Upper lobe of right lung (tissue), 1 donor: Measurements from ENCODE around the gene FXR1. TPM values are rescaled to one million over a fixed set of nuclear protein-coding genes. Genes with fewer than 3 reads are reported as not detected.
"Not testable (repeated sequence)": the region's sequence is repeated elsewhere in the genome, so short reads cannot be mapped to it uniquely, and the experiment has no call there.

ENCODE experiments used
- ATAC-seq: fragments of 200-7000 bp; cut with Tn5 transposase; one replicate; pipeline ENCODE4 v1.9.1; 2020; ENCODE audit warnings: mild to moderate bottlenecking, moderate library complexity
- DNase-seq: peaks from one replicate; pipeline ENCODE4 v3.0.0-alpha.2; 2020
- H3K27ac ChIP-seq: fragments of 200-600 bp; one replicate; pipeline ENCODE4 v1.8.0; 2022
- H3K27me3 ChIP-seq: fragments of 200-600 bp; one replicate; pipeline ENCODE4 v1.8.0; 2022; ENCODE audit warnings: mild to moderate bottlenecking
- H3K36me3 ChIP-seq: fragments of 200-600 bp; one replicate; pipeline ENCODE4 v1.8.0; 2022
- H3K4me1 ChIP-seq: fragments of 200-600 bp; one replicate; pipeline ENCODE4 v1.8.0; 2022
- H3K4me3 ChIP-seq: fragments of 200-600 bp; one replicate; pipeline ENCODE4 v1.8.0; 2022; ENCODE audit warnings: mild to moderate bottlenecking
- H3K9me3 ChIP-seq: fragments of 200-600 bp; one replicate; pipeline ENCODE4 v1.8.0; 2022
- intact Hi-C: fragments of 100-400 bp; cut with DNase I; formaldehyde crosslinking; loops from one replicate; pipeline ENCODE4 v1.11.0; 2022
- long read RNA-seq: library from polyadenylated mRNA; unstranded; transcript quantifications from one replicate; pipeline ENCODE4 v2.0.0, GENCODE V29; 2021
- total RNA-seq: library from RNA; stranded (reverse); fragmentation: NEBNext Ultra II Directional; extraction: Animal tissue kit (Norgen Biotek cat#: 25700); gene quantifications from one replicate; pipeline ENCODE4 v1.2.1, GENCODE V29; 2021
- TF ChIP-seq, protein P1 (sequence below): fragments of 200-600 bp; IDR thresholded peaks from one replicate; pipeline ENCODE4 v1.8.0; 2022; ENCODE audit warnings: antibody characterized with exemption
- donor health status: DM: no; HTN: yes; CAD: no; lungs with severe emphysema.

FXR1 gene
- total RNA-seq = 97.3 TPM
- long read RNA-seq, full-length matches to known transcripts = 24 of 34 reads
- long read RNA-seq, partial matches to known transcripts = 4 of 34 reads
- long read RNA-seq, other reads (novel, unspliced or antisense) = 6 of 34 reads

DNA sequence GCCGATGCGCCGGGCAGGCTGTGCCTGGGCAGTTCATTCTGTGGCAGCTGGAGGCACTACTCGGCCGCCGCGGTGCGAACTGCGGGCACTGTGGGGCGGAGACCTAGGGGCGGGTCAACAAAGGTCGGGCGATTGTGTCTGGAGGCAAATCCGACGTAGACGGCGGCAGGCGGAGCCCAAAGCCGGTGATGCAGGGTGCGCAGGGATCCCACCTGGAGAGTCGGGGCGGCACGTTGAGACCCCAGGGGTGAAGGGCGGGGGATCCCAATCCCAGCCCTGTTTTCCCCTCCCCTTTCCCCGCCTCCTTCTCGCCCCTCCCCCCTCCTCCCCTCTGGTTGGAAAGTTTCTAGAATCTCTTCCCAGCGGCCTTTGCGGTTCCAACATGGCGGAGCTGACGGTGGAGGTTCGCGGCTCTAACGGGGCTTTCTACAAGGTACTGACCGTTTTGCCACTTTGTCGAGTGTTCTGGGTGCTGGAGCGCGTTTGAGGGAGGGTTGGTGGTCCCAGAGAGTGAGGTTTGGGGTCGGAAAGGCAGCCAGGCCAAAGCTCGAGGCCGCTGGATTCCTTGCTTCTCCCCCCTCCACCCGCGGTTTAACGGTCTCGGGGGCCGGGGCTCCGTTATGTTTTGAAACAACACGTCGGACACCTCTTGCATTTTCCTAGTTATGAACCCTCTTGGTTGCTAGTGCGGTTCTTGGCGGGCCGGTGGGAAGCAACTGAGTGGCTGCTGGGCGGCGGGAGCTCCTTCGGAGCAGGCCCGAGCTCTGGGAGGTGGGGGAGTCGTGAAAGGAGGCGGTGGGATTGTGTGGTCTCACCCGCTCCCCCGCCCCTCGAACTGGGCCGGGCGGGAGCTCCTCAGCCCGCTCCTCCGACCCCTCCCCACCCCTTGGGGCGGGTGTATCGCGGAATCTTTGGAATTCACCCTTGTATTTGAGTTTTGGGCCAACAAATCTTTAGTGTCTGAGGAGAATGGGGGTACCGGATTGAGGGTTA, at the start of gene FXR1:
FXR1 (plus strand) TSS at position 367 of the 993 bp plus-strand sequence; CDS start at position 383, 16 bp downstream.
- no peaks in the 10 kb centered on the region for H3K36me3 ChIP-seq
- intact Hi-C loops = no loop called here
- peak within 1 kb of the TSS; percentile 94 for H3K27ac ChIP-seq
- TF ChIP-seq, protein P1, sequence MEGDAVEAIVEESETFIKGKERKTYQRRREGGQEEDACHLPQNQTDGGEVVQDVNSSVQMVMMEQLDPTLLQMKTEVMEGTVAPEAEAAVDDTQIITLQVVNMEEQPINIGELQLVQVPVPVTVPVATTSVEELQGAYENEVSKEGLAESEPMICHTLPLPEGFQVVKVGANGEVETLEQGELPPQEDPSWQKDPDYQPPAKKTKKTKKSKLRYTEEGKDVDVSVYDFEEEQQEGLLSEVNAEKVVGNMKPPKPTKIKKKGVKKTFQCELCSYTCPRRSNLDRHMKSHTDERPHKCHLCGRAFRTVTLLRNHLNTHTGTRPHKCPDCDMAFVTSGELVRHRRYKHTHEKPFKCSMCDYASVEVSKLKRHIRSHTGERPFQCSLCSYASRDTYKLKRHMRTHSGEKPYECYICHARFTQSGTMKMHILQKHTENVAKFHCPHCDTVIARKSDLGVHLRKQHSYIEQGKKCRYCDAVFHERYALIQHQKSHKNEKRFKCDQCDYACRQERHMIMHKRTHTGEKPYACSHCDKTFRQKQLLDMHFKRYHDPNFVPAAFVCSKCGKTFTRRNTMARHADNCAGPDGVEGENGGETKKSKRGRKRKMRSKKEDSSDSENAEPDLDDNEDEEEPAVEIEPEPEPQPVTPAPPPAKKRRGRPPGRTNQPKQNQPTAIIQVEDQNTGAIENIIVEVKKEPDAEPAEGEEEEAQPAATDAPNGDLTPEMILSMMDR = peak; percentile 81
- peak; percentile 99 for ATAC-seq
- H3K27me3 ChIP-seq = no peaks in the 10 kb centered on the region
- peak within 1 kb of the TSS; percentile 99 for H3K4me3 ChIP-seq
- DNase-seq = peak; percentile 96
- peaks cover 28% of the 10 kb centered on the region for H3K4me1 ChIP-seq
- H3K9me3 ChIP-seq = no peaks in the 10 kb centered on the region

DNA sequence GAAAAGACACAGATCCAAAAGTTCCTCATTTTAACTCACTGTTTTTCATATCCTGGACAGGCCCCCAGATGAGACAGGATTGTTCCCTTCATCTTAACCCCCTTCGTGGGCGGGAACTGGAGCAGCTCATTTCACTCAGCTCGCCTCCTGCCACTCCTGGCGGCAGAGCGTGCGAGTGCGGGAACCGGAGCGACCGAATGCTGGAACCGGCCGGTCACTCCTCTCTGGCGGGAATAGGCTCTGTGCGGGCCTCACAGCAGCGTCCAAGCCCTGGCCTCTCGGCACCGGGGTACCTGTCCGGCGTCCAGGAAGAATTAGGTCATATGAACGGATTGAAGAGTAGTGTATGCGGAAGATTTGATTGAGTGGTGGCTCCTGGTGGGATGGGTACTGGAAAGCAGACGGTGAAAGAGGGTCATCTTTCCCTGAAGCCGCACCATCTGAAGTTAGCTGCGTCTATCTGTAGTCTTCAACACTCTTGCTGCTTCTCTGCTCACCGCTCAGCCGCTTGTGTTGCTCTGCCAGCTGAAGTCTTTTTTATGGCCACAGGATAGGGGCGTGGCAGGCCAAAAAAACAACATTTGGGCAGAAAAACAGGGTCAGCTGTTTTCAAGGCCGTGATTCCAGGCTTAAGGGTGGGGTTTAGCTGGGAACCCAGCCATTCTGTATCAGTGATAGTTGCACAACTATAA, 42.3 kb upstream of the FXR1 start:
- TF ChIP-seq, protein P1 = peak; percentile 8
- Histone ChIP-seq H3K27me3 (no peaks in the 10 kb centered on the region), H3K36me3 (no peaks in the 10 kb centered on the region), H3K27ac (peak overlapping the region; percentile 40), H3K9me3 (no peaks in the 10 kb centered on the region), H3K4me1 (no peaks in the 10 kb centered on the region), H3K4me3 (peak overlapping the region; percentile 36)
- ATAC-seq = peak; percentile 67
- intact Hi-C loops = no loop called here
- peak; percentile 68 for DNase-seq

DNA sequence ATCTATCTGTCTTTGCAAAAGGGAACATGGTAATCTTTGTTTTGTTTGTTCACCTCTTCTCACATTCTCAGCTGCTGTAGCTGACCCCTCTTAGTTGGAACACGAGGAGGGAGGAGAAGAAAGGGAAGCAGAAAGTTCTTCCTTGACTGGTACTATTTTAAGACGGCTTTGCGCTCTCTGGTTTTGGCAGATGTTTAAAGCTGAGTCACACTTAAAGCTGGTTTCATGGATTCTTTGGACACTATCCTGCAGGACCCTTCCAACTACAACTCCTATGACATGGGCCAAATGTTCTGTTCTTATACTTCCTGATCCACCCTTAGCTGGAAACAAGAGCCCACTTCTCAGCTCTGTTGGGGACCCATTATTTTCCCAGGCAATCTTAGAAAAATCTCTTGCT, 40.6 kb upstream of the FXR1 start:
- ATAC-seq = no peak
- TF ChIP-seq, protein P1 = no peak
- H3K4me1 ChIP-seq = no peaks in the 10 kb centered on the region
- intact Hi-C loops = no loop called here
- H3K9me3 ChIP-seq = no peaks in the 10 kb centered on the region
- no peaks in the 10 kb centered on the region for H3K27me3 ChIP-seq
- no peak overlapping the region for H3K27ac ChIP-seq
- no peaks in the 10 kb centered on the region for H3K36me3 ChIP-seq
- DNase-seq = no peak
- no peak overlapping the region for H3K4me3 ChIP-seq

DNA sequence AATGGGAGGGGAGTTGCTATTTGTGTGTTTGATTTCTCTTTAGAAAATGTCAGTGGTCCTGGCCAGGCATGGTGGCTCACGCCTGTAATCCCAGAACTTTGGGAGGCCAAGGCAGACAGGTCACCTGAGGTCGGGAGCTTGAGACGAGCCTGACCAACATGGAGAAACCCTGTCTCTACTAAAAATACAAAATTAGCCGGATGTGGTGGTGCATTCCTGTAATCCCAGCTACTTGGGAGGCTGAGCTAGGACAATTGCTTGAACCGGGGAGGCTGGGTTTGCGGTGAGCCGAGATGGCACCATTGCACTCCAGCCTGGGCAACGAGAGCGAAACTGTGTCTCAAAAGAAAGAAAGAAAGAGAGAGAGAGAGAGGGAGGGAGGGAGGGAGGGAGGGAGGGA, 40.0 kb upstream of the FXR1 start:
- H3K9me3 ChIP-seq, intact Hi-C loops, ATAC-seq, H3K27ac ChIP-seq, DNase-seq, H3K4me1 ChIP-seq, H3K27me3 ChIP-seq, H3K4me3 ChIP-seq, H3K36me3 ChIP-seq: not testable (repeated sequence)

DNA sequence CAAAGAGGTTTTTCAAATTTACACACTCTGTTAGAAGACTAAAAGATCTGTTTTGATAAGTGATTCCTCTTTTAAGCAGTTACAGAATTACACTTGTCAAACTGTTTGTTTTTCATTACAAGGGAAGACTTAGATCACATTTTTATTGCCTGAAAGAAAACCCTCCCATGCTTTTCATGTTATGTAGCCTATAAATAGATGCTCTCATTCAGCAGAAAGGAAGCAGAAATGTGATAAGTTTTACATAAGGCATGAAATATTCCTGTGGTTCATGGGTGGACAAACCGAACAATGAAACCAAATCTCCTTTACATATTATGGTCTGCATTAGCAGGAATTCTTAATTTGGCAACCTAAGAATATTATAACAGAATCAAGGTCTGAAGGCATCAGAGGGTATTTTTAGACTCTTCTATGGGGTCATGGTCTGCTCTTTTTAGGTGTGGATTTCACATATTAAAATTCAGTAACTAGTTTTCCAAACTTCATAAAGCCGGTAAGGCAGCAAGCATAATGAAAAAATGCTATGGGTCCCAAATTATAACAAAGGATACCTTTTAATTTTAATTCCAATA, 37.3 kb upstream of the FXR1 start:
- no peak for ATAC-seq
- intact Hi-C loops = no loop called here
- TF ChIP-seq, protein P1 = no peak

More for the DNA sequence above, 37.3 kb upstream of the FXR1 start:
- no peak for DNase-seq
- Histone ChIP-seq H3K4me3 (no peak overlapping the region), H3K9me3 (no peaks in the 10 kb centered on the region), H3K27me3 (no peaks in the 10 kb centered on the region), H3K4me1 (no peaks in the 10 kb centered on the region), H3K27ac (no peak overlapping the region), H3K36me3 (no peaks in the 10 kb centered on the region)
